Body of pancreas (tissue), 4 donors: Measurements from ENCODE around the gene LYSMD2. TPM values are rescaled to one million over a fixed set of nuclear protein-coding genes. Genes with fewer than 3 reads are reported as not detected.

Experiments
- ATAC-seq: fragments of 150-250 bp; one replicate; pipeline ENCODE4 v1.9.1; 2016
- DNase-seq, 4 donors: peaks; one replicate each; pipeline ENCODE4 v3.0.0-alpha.2; 2019
- H3K27ac ChIP-seq, 4 donors: fragments of 200-600 bp; sonication (generic); 1 replicate in 3 of 4; 2 replicates in 1 of 4; pipeline versions ENCODE4 v1.5.1 to v1.6.1; 2016 to 2019; ENCODE audit warnings: mild to moderate bottlenecking in 1 of 4, mixed read lengths in 1 of 4, moderate library complexity in 1 of 4
- H3K27me3 ChIP-seq, 2 donors: fragments of 200-600 bp; sonication (generic); one replicate each; pipeline ENCODE4 v1.6.0; 2016; ENCODE audit warnings: mild to moderate bottlenecking in 1 of 2
- H3K36me3 ChIP-seq, 2 donors: fragments of 200-600 bp; sonication (generic); replicated peaks in 1 of 2; 2 replicates each; pipeline ENCODE4 v1.5.1; 2016; ENCODE audit warnings: low read depth in 2 of 2; ENCODE audit not compliant: insufficient read depth in 1 of 2
- H3K4me1 ChIP-seq: fragments of 200-600 bp; sonication (generic); one replicate; pipeline ENCODE4 v1.6.0; 2016
- H3K4me3 ChIP-seq, 2 donors: fragments of 200-600 bp; sonication (generic); 1 replicate in 1 of 2; 2 replicates in 1 of 2; pipeline ENCODE4 v1.5.1; 2016 to 2019
- H3K9me3 ChIP-seq, 3 donors: fragments of 200-600 bp; sonication (generic); 1 replicate in 2 of 3; 2 replicates in 1 of 3; pipeline ENCODE4 v1.5.1; 2016
- CTCF ChIP-seq, 7 experiments: fragments of 450-650 bp in 4 of 7; fragments of 200-600 bp in 3 of 7; sonication (generic) in 3 of 7; IDR thresholded peaks; one replicate each; pipeline ENCODE4 v1.5.1; 2016 to 2019; ENCODE audit warnings: antibody characterized with exemption in 7 of 7
- POLR2A ChIP-seq, 3 donors: fragments of 450-650 bp; IDR thresholded peaks; one replicate each; pipeline ENCODE4 v1.6.1; 2016; ENCODE audit warnings: antibody characterized with exemption in 3 of 3, mild to moderate bottlenecking in 2 of 3
- WGBS, 2 donors: methylation state at CpG; one replicate each; pipeline ENCODE4 v1.1.5; 2017; 5-methylcytosine and 5-hydroxymethylcytosine counted together
- intact Hi-C: fragments of 100-400 bp; cut with DNase I; formaldehyde crosslinking; loops from one replicate; pipeline ENCODE4 v1.15.1; 2023
- total RNA-seq, 2 donors: library from RNA; depleted of rRNA; stranded (reverse); fragments of >200 nt; gene quantifications; one replicate each; pipeline ENCODE4 v1.1.0, GENCODE V29; 2016

The LYSMD2 gene
- total RNA-seq, 2 donors from 2014 or later, result 8.0 to 20.1 TPM

DNA sequence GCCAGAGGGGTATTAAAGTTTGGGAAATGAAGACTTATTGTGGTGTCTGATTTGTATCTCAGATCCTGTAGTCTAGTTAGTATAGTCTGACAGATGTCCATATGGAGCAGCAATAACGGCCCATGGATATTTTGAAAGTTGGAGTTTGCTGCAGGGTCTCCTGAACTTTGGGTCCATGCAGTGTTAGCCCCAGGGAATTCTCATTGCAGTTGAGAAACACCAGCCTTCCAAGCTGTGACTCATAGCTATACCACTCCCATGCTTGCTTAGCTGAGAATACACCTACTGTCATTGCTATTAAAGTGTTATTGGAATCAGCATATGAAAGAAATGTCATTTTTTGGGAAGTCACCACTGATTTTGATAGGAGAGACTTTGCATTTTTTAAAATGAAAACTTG, 43.2 kb upstream of the LYSMD2 start:
- no peak for TF ChIP-seq CTCF (IDR thresholded peaks at IDR 0.05)
- TF ChIP-seq POLR2A (IDR thresholded peaks at IDR 0.05), result no peak
- DNase-seq, result no peak
- intact Hi-C loops, result no loop called here
- Histone ChIP-seq H3K36me3 (no peaks in the 10 kb centered on the region), H3K4me3 (no peak overlapping the region), H3K4me1 (peaks cover 6% of the 10 kb centered on the region), H3K27me3 (no peaks in the 10 kb centered on the region), H3K27ac (no peak overlapping the region), H3K9me3 (no peaks in the 10 kb centered on the region)
- no peak for ATAC-seq
- WGBS, 2 donors, result 64 to 82% methylated on average over 1 of the region's 1 CpG

DNA sequence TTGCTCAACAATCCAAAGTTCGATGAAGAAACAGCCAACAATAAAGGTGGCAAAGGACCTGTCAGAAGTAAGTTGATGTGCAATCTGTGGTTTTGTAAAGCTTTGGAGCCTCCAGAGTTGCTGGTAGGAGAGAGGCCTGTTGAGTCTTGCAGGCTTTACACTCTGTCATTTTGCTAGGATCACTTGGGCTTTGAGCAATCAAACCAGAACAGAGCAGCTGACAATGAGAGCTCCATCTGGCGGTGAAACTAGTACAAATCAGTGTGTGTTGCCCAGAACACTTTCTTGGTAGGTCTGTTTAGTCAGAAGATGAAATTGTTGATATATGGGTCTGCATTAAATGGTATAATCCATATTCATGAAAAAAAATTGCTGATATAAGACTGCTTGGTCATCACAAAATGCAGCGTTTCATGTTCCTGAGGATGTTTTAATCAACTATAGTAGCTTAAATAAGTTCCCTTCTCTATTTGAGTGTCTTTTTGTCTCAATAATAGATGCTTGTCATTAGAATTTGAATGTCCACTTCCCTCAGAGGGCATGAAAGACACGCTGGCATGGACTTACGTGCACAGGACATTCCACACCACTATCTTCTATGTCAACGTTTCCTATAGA, 39.6 kb upstream of the LYSMD2 start:
- intact Hi-C loops, result no loop called here
- 36 to 43% methylated on average over 6 of the region's 6 CpGs for WGBS, 2 donors
- H3K36me3 ChIP-seq, result no peaks in the 10 kb centered on the region
- peaks cover 6% of the 10 kb centered on the region for H3K4me1 ChIP-seq
- ATAC-seq (peak; percentile 91), DNase-seq (peak; percentile 71 to 82 (median 74))
- TF ChIP-seq CTCF (IDR thresholded peaks at IDR 0.05), result peak; percentile 49 to 80 (median 71)
- TF ChIP-seq POLR2A (IDR thresholded peaks at IDR 0.05), result no peak
- H3K27me3 ChIP-seq, result no peaks in the 10 kb centered on the region
- H3K27ac ChIP-seq, result no peak overlapping the region
- no peaks in the 10 kb centered on the region for H3K9me3 ChIP-seq
- H3K4me3 ChIP-seq, result no peak overlapping the region

DNA sequence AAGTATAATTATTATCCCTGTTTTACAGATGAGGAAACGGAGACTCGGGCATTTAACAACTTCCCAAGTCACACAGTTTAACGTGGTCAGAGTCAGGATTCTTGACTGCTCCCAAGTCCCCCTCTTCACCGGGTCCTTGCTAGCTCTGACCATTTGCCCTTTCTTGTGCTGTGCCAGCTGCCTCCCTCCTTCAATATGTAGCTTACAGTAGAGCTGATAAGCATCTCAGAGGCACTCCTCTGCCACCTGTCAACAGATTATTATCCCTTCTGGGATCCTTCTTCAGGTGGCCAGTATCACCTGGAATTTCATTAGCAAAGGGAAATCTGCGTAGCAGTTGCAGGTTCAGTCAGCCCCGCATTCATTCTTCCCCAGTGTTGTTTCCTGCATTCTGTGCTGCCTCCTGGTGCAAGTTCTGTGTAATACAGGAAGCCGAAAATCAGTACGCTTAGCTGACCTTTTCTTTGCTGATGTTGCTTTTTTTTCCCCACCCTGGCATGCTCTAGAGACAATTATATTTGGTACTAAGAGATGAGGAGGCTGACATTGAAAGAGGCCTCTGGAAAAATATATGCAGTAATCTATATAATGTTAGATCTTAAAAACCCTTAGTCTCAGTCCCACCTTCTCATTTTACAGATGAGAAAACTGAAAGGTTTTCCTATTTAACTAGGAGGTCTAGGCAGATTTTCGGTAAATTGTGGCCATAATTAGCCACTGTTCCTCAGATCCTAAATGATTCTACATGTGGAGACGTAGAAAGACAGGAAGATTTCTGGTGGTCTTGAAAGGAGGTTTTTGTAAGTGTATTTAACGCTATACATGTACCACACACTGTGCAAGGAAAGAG, 38.7 kb upstream of the LYSMD2 start:
- DNase-seq, result peak; percentile 59 to 67 (median 60)
- TF ChIP-seq POLR2A (IDR thresholded peaks at IDR 0.05), result no peak
- peak; percentile 48 to 86 (median 79) for TF ChIP-seq CTCF (IDR thresholded peaks at IDR 0.05)
- peak; percentile 87 for ATAC-seq
- Histone ChIP-seq H3K4me1 (peaks cover 6% of the 10 kb centered on the region), H3K9me3 (no peaks in the 10 kb centered on the region), H3K27ac (no peak overlapping the region), H3K27me3 (no peaks in the 10 kb centered on the region), H3K4me3 (no peak overlapping the region), H3K36me3 (no peaks in the 10 kb centered on the region)
- 38 to 42% methylated on average over 11 of the region's 11 CpGs for WGBS, 2 donors
- intact Hi-C loops, result no loop called here

- Histone ChIP-seq H3K27ac (no peak overlapping the region), H3K4me3 (no peak overlapping the region), H3K4me1 (peaks cover 6% of the 10 kb centered on the region), H3K9me3 (no peaks in the 10 kb centered on the region), H3K36me3 (no peaks in the 10 kb centered on the region), H3K27me3 (no peaks in the 10 kb centered on the region)
- intact Hi-C loops, result loop anchor here (5.0 kb wide), 1 partner anchor 123 kb away; no protein-coding TSS in a partner anchor
- WGBS, 2 donors, result 79 to 83% methylated on average over 3 of the region's 3 CpGs
- DNase-seq (no peak), ATAC-seq (no peak)
- TF ChIP-seq CTCF (IDR thresholded peaks at IDR 0.05) (no peak), POLR2A (IDR thresholded peaks at IDR 0.05) (no peak)
These were observed 37.5 kb upstream of the LYSMD2 start for GRCh38 chr15:51774916-51775315.
